Right lobe of liver (tissue), 4 donors: ENCODE data around the gene DOCK2.

Source experiments
- CTCF ChIP-seq, 4 donors: fragments of 200-600 bp in 3 of 4; fragments of 450-650 bp in 1 of 4; IDR thresholded peaks; one replicate each; pipeline versions ENCODE4 v1.5.1 to v1.8.0; 2016 to 2022; ENCODE audit warnings: antibody characterized with exemption in 4 of 4, mild to moderate bottlenecking in 2 of 4
- POLR2A ChIP-seq: fragments of 450-650 bp; IDR thresholded peaks from one replicate; pipeline ENCODE4 v1.6.1; 2017; ENCODE audit warnings: antibody characterized with exemption, mild to moderate bottlenecking
- donor health status: DM: no; HTN: no; CAD: no.
- donor health status: DM: no; HTN: no; CAD: no.
- donor health status: DM: no; HTN: yes; CAD: no.

DNA sequence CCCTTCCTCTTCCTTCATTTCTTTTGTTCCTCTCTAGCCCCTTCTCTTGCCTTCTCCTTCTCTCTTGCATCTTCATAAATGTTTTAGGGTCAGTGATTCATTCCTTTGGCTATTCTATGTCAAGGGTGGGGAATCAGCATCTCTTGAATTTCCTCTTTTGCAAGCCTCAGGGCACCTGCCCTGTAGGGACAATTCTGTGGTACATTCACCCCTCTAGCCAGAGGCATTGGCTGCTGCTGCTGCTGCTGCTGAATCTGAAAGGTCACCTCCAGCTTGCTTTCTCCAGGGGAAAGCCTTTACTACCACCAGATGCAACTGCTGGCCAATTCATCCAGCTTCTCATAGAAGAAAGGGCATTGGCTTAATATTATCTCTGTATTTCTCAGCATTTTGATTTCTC is 255.9 kb downstream of the DOCK2 start:
- no peak for TF ChIP-seq CTCF (IDR thresholded peaks at IDR 0.05)
- TF ChIP-seq POLR2A = no peak
